ENCODE results near the gene C2orf92. TPM values are rescaled to one million over a fixed set of nuclear protein-coding genes. Genes with fewer than 3 reads are reported as not detected.

Gene C2orf92
- total RNA-seq, 1 experiment from 2014 or later = 10.2 TPM

GRCh38 chr2:97751752-97752151 is 82.2 kb downstream of the C2orf92 start:
- BruUV-seq (replicated peaks) = no TSS peak
- CTCF ChIA-PET = no interaction called here
- peaks cover 9% of the 10 kb centered on the region for H3K36me3 Mint-ChIP-seq (ENCODE audit: insufficient read depth, unreplicated experiment)

More at GRCh38 chr2:97751752-97752151, 82.2 kb downstream of the C2orf92 start:
- H3K27me3 Mint-ChIP-seq (ENCODE audit: insufficient read depth, unreplicated experiment) = no peaks in the 10 kb centered on the region
- Histone ChIP-seq H3K36me3 (ENCODE audit: control insufficient read depth, insufficient read depth, low read length) (no peaks in the 10 kb centered on the region), H3K4me3 (ENCODE audit: low read depth, low read length) (no peak overlapping the region), H3K27me3 (replicated peaks; ENCODE audit: control insufficient read depth, insufficient read depth, low read length) (no peaks in the 10 kb centered on the region), H3K4me1 (no peaks in the 10 kb centered on the region), H3K9me3 (no peaks in the 10 kb centered on the region)
- H3K27ac Mint-ChIP-seq (ENCODE audit: unreplicated experiment) = peak overlapping the region; percentile 24
- no peak for DNase-seq
- TF ChIP-seq CTCF (IDR thresholded peaks at IDR 0.05; ENCODE audit: insufficient read depth in 1 of 2, low read depth in 1 of 2, low read length in 1 of 2, severe bottlenecking in 1 of 2, unreplicated experiment in 1 of 2) = no peak
- intact Hi-C loops (cut with micrococcal nuclease; ENCODE audit: unreplicated experiment) = no loop called here
- no peaks in the 10 kb centered on the region for H3K9me3 Mint-ChIP-seq (ENCODE audit: unreplicated experiment)
- peaks cover 6% of the 10 kb centered on the region for H3K4me1 Mint-ChIP-seq (ENCODE audit: low read depth, unreplicated experiment)
- H3K4me3 Mint-ChIP-seq (ENCODE audit: unreplicated experiment) = no peak overlapping the region
- POLR2A ChIA-PET = no interaction called here

Other genes with a start within 250 kb of the C2orf92 start
- 25.0 and 26.7 TPM in 2 replicates for gene ANKRD36B, start 79.8 kb upstream of the C2orf92 start, total RNA-seq (2022)
- gene COX5B, start 23.7 kb upstream of the C2orf92 start, total RNA-seq (2022) = 313 TPM in 2 replicates
- 41.1 and 42.3 TPM in 2 replicates for gene ACTR1B, start 5.7 kb upstream of the C2orf92 start, total RNA-seq (2022)
- 0.82 and 0.86 TPM in 2 replicates for gene ZAP70, start 43.9 kb downstream of the C2orf92 start, total RNA-seq (2022)

All from Caco-2 (cell line).